ENCODE measurements around the gene SLC25A26.

SLC25A26 gene

GRCh38 chr3:66355394-66355793 lies 134.6 kb downstream of the SLC25A26 start:
- H3K27ac ChIP-seq = no peak overlapping the region
- in situ Hi-C loops (cut with HindIII; ENCODE audit: low pct_ligation_motif_present, low sequenced_read_pairs) = no loop called here

GRCh38 chr3:66355997-66356396 lies 135.2 kb downstream of the SLC25A26 start:
- no peak overlapping the region for H3K4me3 ChIP-seq (ENCODE audit: low read depth, low read length)
- no peaks in the 10 kb centered on the region for H3K27me3 ChIP-seq (replicated peaks)
- H3K36me3 ChIP-seq (replicated peaks) = no peaks in the 10 kb centered on the region
- in situ Hi-C loops (cut with HindIII; ENCODE audit: low pct_ligation_motif_present, low sequenced_read_pairs) = no loop called here
- TF ChIP-seq, protein P1, sequence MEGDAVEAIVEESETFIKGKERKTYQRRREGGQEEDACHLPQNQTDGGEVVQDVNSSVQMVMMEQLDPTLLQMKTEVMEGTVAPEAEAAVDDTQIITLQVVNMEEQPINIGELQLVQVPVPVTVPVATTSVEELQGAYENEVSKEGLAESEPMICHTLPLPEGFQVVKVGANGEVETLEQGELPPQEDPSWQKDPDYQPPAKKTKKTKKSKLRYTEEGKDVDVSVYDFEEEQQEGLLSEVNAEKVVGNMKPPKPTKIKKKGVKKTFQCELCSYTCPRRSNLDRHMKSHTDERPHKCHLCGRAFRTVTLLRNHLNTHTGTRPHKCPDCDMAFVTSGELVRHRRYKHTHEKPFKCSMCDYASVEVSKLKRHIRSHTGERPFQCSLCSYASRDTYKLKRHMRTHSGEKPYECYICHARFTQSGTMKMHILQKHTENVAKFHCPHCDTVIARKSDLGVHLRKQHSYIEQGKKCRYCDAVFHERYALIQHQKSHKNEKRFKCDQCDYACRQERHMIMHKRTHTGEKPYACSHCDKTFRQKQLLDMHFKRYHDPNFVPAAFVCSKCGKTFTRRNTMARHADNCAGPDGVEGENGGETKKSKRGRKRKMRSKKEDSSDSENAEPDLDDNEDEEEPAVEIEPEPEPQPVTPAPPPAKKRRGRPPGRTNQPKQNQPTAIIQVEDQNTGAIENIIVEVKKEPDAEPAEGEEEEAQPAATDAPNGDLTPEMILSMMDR (IDR thresholded peaks at IDR 0.05; ENCODE audit: low read depth, low read length, missing control alignments) = no peak
- H3K27ac ChIP-seq = no peak overlapping the region
- no peak for DNase-seq

More at GRCh38 chr3:66355394-66355793, 134.6 kb downstream of the SLC25A26 start:
- Histone ChIP-seq H3K36me3 (replicated peaks) (no peaks in the 10 kb centered on the region), H3K27me3 (replicated peaks) (no peaks in the 10 kb centered on the region), H3K4me3 (ENCODE audit: low read depth, low read length) (no peak overlapping the region)
- TF ChIP-seq, protein P1 (IDR thresholded peaks at IDR 0.05; ENCODE audit: low read depth, low read length, missing control alignments) = no peak
- no peak for DNase-seq

DNA sequence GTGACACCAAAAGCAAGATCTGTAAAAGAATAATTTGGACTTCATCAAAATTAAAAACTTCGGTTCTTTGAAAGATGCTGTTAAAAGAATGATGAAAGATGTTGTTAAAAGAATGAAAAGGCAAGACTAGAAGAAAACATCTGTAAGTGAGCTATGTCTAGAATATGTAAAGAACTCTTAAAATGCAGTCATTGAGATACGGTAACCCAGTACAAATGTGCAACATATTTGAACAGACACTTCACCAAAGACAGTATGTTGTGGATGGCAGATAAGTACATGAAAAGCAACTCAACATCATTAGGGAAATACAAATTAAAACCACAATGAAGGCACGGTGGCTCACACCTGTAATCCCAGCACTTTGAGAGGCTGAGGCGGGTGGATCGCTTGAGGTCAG lies 140.6 kb downstream of the SLC25A26 start:
- Histone ChIP-seq H3K36me3 (replicated peaks) (no peaks in the 10 kb centered on the region), H3K27me3 (replicated peaks) (no peaks in the 10 kb centered on the region), H3K4me3 (ENCODE audit: low read depth, low read length) (no peak overlapping the region), H3K27ac (peak overlapping the region; percentile 80)
- no peak for DNase-seq
- TF ChIP-seq, protein P1 (IDR thresholded peaks at IDR 0.05; ENCODE audit: low read depth, low read length, missing control alignments) = no peak
- in situ Hi-C loops (cut with HindIII; ENCODE audit: low pct_ligation_motif_present, low sequenced_read_pairs) = no loop called here

GRCh38 chr3:66362541-66362941 lies 141.7 kb downstream of the SLC25A26 start:
- H3K27me3 ChIP-seq (replicated peaks) = no peaks in the 10 kb centered on the region
- DNase-seq = peak; percentile 87
- no peak overlapping the region for H3K4me3 ChIP-seq (ENCODE audit: low read depth, low read length)
- peak overlapping the region; percentile 80 for H3K27ac ChIP-seq
- in situ Hi-C loops (cut with HindIII; ENCODE audit: low pct_ligation_motif_present, low sequenced_read_pairs) = no loop called here
- H3K36me3 ChIP-seq (replicated peaks) = no peaks in the 10 kb centered on the region
- TF ChIP-seq, protein P1 (IDR thresholded peaks at IDR 0.05; ENCODE audit: low read depth, low read length, missing control alignments) = no peak

DNA sequence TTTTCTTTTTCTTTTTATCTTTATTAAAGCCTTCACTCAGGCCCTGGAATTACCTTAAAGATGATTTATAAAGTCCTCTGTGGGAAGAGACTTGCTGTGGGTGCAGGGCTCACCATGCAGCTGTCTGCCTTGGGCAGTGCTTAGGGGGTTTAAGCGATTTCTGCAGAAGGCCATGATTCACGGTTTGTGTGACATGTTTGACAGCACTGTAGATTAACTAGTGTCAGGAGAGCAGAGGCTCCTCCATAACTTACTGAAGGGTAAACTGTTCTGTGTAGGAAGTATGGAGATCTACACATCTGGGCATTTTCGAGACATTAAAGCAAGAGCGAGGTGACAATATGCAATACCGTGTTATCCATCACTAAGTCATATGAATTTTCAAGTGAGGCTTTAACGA lies 142.3 kb downstream of the SLC25A26 start:
- in situ Hi-C loops (cut with HindIII; ENCODE audit: low pct_ligation_motif_present, low sequenced_read_pairs) = no loop called here
- TF ChIP-seq, protein P1 (IDR thresholded peaks at IDR 0.05; ENCODE audit: low read depth, low read length, missing control alignments) = no peak
- DNase-seq = peak; percentile 27

GRCh38 chr3:66365080-66365479 lies 144.3 kb downstream of the SLC25A26 start:
- TF ChIP-seq, protein P1 (IDR thresholded peaks at IDR 0.05; ENCODE audit: low read depth, low read length, missing control alignments) = no peak

More for the DNA sequence above, 142.3 kb downstream of the SLC25A26 start:
- Histone ChIP-seq H3K27ac (peak overlapping the region; percentile 80), H3K27me3 (replicated peaks) (no peaks in the 10 kb centered on the region), H3K4me3 (ENCODE audit: low read depth, low read length) (no peak overlapping the region), H3K36me3 (replicated peaks) (no peaks in the 10 kb centered on the region)

More at GRCh38 chr3:66365080-66365479, 144.3 kb downstream of the SLC25A26 start:
- Histone ChIP-seq H3K27ac (no peak overlapping the region), H3K36me3 (replicated peaks) (no peaks in the 10 kb centered on the region), H3K27me3 (replicated peaks) (no peaks in the 10 kb centered on the region), H3K4me3 (ENCODE audit: low read depth, low read length) (no peak overlapping the region)
- no peak for DNase-seq
- in situ Hi-C loops (cut with HindIII; ENCODE audit: low pct_ligation_motif_present, low sequenced_read_pairs) = no loop called here
